ENCODE measurements around the gene AP1S3. TPM values are rescaled to one million over a fixed set of nuclear protein-coding genes. Genes with fewer than 3 reads are reported as not detected.

The AP1S3 gene
- total RNA-seq, 2 donors from 2014 or later = 2.0 to 8.3 TPM

- Histone ChIP-seq H3K4me1 (peaks cover 7% of the 10 kb centered on the region), H3K4me3 (no peak overlapping the region), H3K9me3 (no peaks in the 10 kb centered on the region), H3K27me3 (no peaks in the 10 kb centered on the region), H3K27ac (no peak overlapping the region), H3K36me3 (replicated peaks in 1 of 2; ENCODE audit: insufficient read depth in 1 of 2, low read depth in 2 of 2) (no peaks in the 10 kb centered on the region)
- no peak for ATAC-seq
- TF ChIP-seq POLR2A (IDR thresholded peaks at IDR 0.05) = no peak
- TF ChIP-seq, protein P1, sequence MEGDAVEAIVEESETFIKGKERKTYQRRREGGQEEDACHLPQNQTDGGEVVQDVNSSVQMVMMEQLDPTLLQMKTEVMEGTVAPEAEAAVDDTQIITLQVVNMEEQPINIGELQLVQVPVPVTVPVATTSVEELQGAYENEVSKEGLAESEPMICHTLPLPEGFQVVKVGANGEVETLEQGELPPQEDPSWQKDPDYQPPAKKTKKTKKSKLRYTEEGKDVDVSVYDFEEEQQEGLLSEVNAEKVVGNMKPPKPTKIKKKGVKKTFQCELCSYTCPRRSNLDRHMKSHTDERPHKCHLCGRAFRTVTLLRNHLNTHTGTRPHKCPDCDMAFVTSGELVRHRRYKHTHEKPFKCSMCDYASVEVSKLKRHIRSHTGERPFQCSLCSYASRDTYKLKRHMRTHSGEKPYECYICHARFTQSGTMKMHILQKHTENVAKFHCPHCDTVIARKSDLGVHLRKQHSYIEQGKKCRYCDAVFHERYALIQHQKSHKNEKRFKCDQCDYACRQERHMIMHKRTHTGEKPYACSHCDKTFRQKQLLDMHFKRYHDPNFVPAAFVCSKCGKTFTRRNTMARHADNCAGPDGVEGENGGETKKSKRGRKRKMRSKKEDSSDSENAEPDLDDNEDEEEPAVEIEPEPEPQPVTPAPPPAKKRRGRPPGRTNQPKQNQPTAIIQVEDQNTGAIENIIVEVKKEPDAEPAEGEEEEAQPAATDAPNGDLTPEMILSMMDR (IDR thresholded peaks at IDR 0.05) = no peak
- DNase-seq = no peak
- intact Hi-C loops (cut with DNase I) = no loop called here
- 67 to 73% methylated on average over 2 of the region's 2 CpGs for WGBS, 2 donors
Measured at GRCh38 chr2:223856021-223856420, 18.6 kb upstream of the AP1S3 start.

DNA sequence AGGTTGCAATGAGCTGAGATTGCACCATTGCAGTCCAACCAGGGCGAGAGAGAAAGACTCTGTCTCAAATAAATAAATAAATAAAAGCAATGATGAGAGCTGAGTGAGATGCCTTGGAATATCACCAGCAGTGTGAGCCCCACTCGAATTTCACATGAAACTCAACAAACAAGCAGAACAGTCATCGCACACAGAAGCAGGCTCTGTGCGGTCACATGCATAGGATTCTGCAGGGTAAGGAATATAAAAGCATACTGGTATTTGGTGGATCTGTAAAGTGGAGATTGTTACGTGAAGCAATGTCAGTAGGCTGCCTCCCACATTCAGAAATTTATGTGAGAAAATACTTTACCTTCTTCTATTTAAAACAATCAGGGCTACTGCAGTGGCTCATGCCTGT is 18.0 kb upstream of the AP1S3 start:
- Histone ChIP-seq H3K4me3 (no peak overlapping the region), H3K9me3 (no peaks in the 10 kb centered on the region), H3K27ac (no peak overlapping the region), H3K27me3 (no peaks in the 10 kb centered on the region), H3K36me3 (replicated peaks in 1 of 2; ENCODE audit: insufficient read depth in 1 of 2, low read depth in 2 of 2) (no peaks in the 10 kb centered on the region), H3K4me1 (peaks cover under 1% of the 10 kb centered on the region)
- intact Hi-C loops (cut with DNase I) = no loop called here
- DNase-seq (no peak), ATAC-seq (no peak)
- TF ChIP-seq POLR2A (IDR thresholded peaks at IDR 0.05) = no peak
- TF ChIP-seq, protein P1 (IDR thresholded peaks at IDR 0.05) = no peak
- 85 to 86% methylated on average over 5 of the region's 5 CpGs for WGBS, 2 donors

DNA sequence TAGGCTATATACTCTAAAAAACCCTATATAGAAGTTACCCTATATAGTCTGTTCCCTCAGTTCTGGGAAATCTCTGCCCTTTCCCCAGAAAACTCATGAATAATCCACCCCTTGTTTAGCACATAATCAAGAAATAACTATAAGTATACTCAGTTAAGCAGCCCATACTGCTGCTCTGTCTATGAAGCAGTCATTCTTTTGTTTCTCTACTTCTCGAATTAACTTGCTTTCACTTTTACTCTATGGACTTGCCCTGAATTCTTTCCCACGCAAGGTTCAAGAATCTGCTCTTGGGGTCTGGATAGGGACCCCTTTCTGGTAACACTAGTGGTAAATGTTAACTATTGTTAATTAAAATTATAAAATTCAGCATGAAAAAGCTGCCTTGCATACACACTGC is 17.4 kb upstream of the AP1S3 start:
- Histone ChIP-seq H3K9me3 (no peaks in the 10 kb centered on the region), H3K36me3 (replicated peaks in 1 of 2; ENCODE audit: insufficient read depth in 1 of 2, low read depth in 2 of 2) (no peaks in the 10 kb centered on the region), H3K27ac (no peak overlapping the region), H3K4me1 (no peaks in the 10 kb centered on the region), H3K27me3 (no peaks in the 10 kb centered on the region), H3K4me3 (no peak overlapping the region)
- DNase-seq = no peak
- TF ChIP-seq, protein P1 (IDR thresholded peaks at IDR 0.05) = no peak
- no peak for TF ChIP-seq POLR2A (IDR thresholded peaks at IDR 0.05)
- intact Hi-C loops (cut with DNase I) = no loop called here
- no peak for ATAC-seq
- whole genome bisulfite sequencing, 2 donors = 84 to 94% methylated on average over 2 of the region's 2 CpGs

DNA sequence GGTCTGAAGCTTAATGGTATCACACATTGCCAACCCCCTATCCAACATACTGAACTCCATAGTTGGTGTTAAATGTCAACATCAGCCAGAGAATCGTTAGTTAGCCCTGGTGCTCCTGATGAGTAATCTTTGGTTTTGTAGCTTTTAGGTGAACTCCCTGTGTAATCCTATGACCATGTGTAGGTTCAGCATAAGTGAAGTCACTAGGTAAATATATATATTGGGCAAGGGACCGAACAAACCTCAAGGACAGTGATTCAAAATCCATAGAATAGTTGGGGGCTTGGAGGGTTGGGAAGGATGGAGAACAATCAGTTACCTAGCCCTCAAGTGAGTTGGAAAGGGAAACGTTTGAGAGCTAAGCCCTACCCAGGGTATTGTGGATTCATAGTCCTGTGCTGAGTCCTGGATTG is 16.0 kb upstream of the AP1S3 start:
- H3K27ac ChIP-seq = no peak overlapping the region
- intact Hi-C loops (cut with DNase I) = no loop called here
- H3K4me3 ChIP-seq = no peak overlapping the region
- ATAC-seq (no peak), DNase-seq (no peak)
- H3K4me1 ChIP-seq = no peaks in the 10 kb centered on the region
- 81 to 86% methylated on average over 3 of the region's 3 CpGs for WGBS, 2 donors
- H3K9me3 ChIP-seq = no peaks in the 10 kb centered on the region
- no peak for TF ChIP-seq POLR2A (IDR thresholded peaks at IDR 0.05)
- TF ChIP-seq, protein P1 (IDR thresholded peaks at IDR 0.05) = no peak
- H3K36me3 ChIP-seq (replicated peaks in 1 of 2; ENCODE audit: insufficient read depth in 1 of 2, low read depth in 2 of 2) = no peaks in the 10 kb centered on the region
- H3K27me3 ChIP-seq = no peaks in the 10 kb centered on the region

GRCh38 chr2:223852281-223852795 is 15.0 kb upstream of the AP1S3 start:
- WGBS, 2 donors = 93 to 95% methylated on average over 3 of the region's 3 CpGs
- Histone ChIP-seq H3K27me3 (no peaks in the 10 kb centered on the region), H3K4me1 (no peaks in the 10 kb centered on the region), H3K27ac (no peak overlapping the region), H3K9me3 (no peaks in the 10 kb centered on the region), H3K36me3 (replicated peaks in 1 of 2; ENCODE audit: insufficient read depth in 1 of 2, low read depth in 2 of 2) (no peaks in the 10 kb centered on the region), H3K4me3 (no peak overlapping the region)
- TF ChIP-seq POLR2A (IDR thresholded peaks at IDR 0.05) = no peak
- TF ChIP-seq, protein P1 (IDR thresholded peaks at IDR 0.05) = no peak
- ATAC-seq = no peak
- DNase-seq = no peak
- intact Hi-C loops (cut with DNase I) = no loop called here
